ENCODE results near the gene ATP8A2. TPM values are rescaled to one million over a fixed set of nuclear protein-coding genes. Genes with fewer than 3 reads are reported as not detected.

Gene ATP8A2
- polyA plus RNA-seq, 3 donors, result not detected

DNA sequence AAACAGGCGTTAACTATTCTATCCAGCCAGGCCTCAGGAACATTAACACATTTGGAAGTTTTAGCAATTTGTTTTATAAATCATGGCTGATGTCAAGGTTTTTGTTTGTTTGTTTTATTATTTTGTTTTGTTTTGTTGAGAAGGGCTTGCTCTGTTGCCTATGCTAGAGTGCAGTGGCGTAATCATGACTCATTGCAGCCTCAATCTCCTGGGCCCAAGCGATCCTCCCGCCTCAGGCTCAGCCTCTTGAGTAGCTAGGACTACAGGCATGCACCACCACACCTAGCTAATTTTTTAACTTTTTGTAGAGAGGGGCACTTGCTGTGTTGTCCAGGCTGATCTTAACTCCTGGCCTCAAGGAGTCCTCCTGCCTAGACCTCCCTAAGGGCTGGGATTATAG, 42.1 kb upstream of the ATP8A2 start:
- H3K27me3 Mint-ChIP-seq (ENCODE audit: low read depth in 3 of 3), result no peaks in the 10 kb centered on the region
- WGBS (ENCODE audit: insufficient coverage), result 82% methylated on average over 3 of the region's 4 CpGs
- no peak overlapping the region for H3K4me3 Mint-ChIP-seq
- Histone ChIP-seq H2AFZ (ENCODE audit: insufficient read depth, low read depth, low read length, poor library complexity, severe bottlenecking) (no peak overlapping the region), H3K27me3 (ENCODE audit: control insufficient read depth in 2 of 2, insufficient read depth in 2 of 2, low read length in 2 of 2) (no peaks in the 10 kb centered on the region), H3K27ac (ENCODE audit: low read depth in 1 of 2, low read length in 2 of 2) (peak overlapping the region in 1 of 2 donors; percentile 20), H4K20me1 (ENCODE audit: insufficient read depth, low read length) (peaks cover 13% of the 10 kb centered on the region), H3K9me3 (replicated peaks in 1 of 2; ENCODE audit: control insufficient read depth in 1 of 2, insufficient read depth in 1 of 2, low read length in 2 of 2) (no peaks in the 10 kb centered on the region), H3K4me3 (replicated peaks in 1 of 3; ENCODE audit: low read depth in 2 of 3, low read length in 3 of 3) (no peak overlapping the region), H3K4me2 (replicated peaks; ENCODE audit: extremely low read depth, low read length, poor library complexity, severe bottlenecking) (no peak overlapping the region), H3K79me2 (ENCODE audit: insufficient read depth, low read length) (no peaks in the 10 kb centered on the region), H3K9ac (ENCODE audit: insufficient read depth, low read length, poor library complexity, severe bottlenecking) (no peak overlapping the region), H3K36me3 (replicated peaks in 1 of 2; ENCODE audit: control insufficient read depth in 1 of 2, insufficient read depth in 2 of 2, low read length in 2 of 2) (peaks cover 95 to 100% of the 10 kb centered on the region in 2 donors), H3K4me1 (ENCODE audit: control insufficient read depth in 1 of 2, insufficient read depth in 2 of 2, low read length in 2 of 2) (no peaks in the 10 kb centered on the region)
- peaks cover 79 to 90% of the 10 kb centered on the region in 2 donors for H3K36me3 Mint-ChIP-seq
- peak overlapping the region in 1 of 7 donors; percentile 7 for H3K27ac Mint-ChIP-seq
- H3K9me3 Mint-ChIP-seq, result no peaks in the 10 kb centered on the region
- intact Hi-C loops (cut with micrococcal nuclease), result no loop called here
- peak in 1 of 3 donors; percentile 33 for DNase-seq
- TF ChIP-seq, protein P1, sequence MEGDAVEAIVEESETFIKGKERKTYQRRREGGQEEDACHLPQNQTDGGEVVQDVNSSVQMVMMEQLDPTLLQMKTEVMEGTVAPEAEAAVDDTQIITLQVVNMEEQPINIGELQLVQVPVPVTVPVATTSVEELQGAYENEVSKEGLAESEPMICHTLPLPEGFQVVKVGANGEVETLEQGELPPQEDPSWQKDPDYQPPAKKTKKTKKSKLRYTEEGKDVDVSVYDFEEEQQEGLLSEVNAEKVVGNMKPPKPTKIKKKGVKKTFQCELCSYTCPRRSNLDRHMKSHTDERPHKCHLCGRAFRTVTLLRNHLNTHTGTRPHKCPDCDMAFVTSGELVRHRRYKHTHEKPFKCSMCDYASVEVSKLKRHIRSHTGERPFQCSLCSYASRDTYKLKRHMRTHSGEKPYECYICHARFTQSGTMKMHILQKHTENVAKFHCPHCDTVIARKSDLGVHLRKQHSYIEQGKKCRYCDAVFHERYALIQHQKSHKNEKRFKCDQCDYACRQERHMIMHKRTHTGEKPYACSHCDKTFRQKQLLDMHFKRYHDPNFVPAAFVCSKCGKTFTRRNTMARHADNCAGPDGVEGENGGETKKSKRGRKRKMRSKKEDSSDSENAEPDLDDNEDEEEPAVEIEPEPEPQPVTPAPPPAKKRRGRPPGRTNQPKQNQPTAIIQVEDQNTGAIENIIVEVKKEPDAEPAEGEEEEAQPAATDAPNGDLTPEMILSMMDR (IDR thresholded peaks at IDR 0.05), result no peak
- H3K4me1 Mint-ChIP-seq, result no peaks in the 10 kb centered on the region

DNA sequence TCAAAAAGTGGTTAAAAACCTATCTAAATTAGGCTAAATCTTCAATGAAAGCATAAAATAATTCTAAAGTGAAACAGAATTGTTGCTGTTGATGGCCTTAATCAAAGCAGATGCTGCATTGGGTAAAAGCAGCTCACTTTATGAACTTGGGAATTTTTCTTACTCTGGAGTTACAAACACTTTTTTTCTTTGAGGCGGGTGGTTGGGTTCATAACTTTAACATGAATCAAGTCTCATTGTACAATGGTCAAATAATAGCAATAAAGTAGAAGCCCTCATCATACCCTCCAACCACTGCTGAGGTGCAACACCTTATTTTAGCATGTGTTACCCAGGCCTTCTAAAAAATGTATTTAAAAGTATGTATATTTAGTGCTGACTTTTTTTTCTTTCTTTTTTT, 41.2 kb upstream of the ATP8A2 start:
- H3K36me3 ChIP-seq (replicated peaks in 1 of 2; ENCODE audit: control insufficient read depth in 1 of 2, insufficient read depth in 2 of 2, low read length in 2 of 2), result peaks cover 93 to 99% of the 10 kb centered on the region in 2 donors
- Mint-ChIP-seq H3K27me3 (ENCODE audit: low read depth in 3 of 3) (no peaks in the 10 kb centered on the region), H3K27ac (peak overlapping the region in 1 of 7 donors; percentile 54), H3K9me3 (no peaks in the 10 kb centered on the region), H3K4me3 (no peak overlapping the region), H3K36me3 (peaks cover 72 to 86% of the 10 kb centered on the region in 2 donors), H3K4me1 (no peaks in the 10 kb centered on the region)
- TF ChIP-seq, protein P1 (IDR thresholded peaks at IDR 0.05), result no peak
- no peaks in the 10 kb centered on the region for H3K79me2 ChIP-seq (ENCODE audit: insufficient read depth, low read length)
- no peak overlapping the region for H3K4me3 ChIP-seq (replicated peaks in 1 of 3; ENCODE audit: low read depth in 2 of 3, low read length in 3 of 3)
- H4K20me1 ChIP-seq (ENCODE audit: insufficient read depth, low read length), result peaks cover 16% of the 10 kb centered on the region
- no peak overlapping the region for H2AFZ ChIP-seq (ENCODE audit: insufficient read depth, low read depth, low read length, poor library complexity, severe bottlenecking)
- H3K9ac ChIP-seq (ENCODE audit: insufficient read depth, low read length, poor library complexity, severe bottlenecking), result no peak overlapping the region
- no peaks in the 10 kb centered on the region for H3K4me1 ChIP-seq (ENCODE audit: control insufficient read depth in 1 of 2, insufficient read depth in 2 of 2, low read length in 2 of 2)
- intact Hi-C loops (cut with micrococcal nuclease), result no loop called here
- H3K9me3 ChIP-seq (replicated peaks in 1 of 2; ENCODE audit: control insufficient read depth in 1 of 2, insufficient read depth in 1 of 2, low read length in 2 of 2), result no peaks in the 10 kb centered on the region
- DNase-seq, result no peak
- no peaks in the 10 kb centered on the region for H3K27me3 ChIP-seq (ENCODE audit: control insufficient read depth in 2 of 2, insufficient read depth in 2 of 2, low read length in 2 of 2)
- no peak overlapping the region for H3K27ac ChIP-seq (ENCODE audit: low read depth in 1 of 2, low read length in 2 of 2)
- no CpG with 5 or more reads among the region's 1 CpG for WGBS (ENCODE audit: insufficient coverage)
- no peak overlapping the region for H3K4me2 ChIP-seq (replicated peaks; ENCODE audit: extremely low read depth, low read length, poor library complexity, severe bottlenecking)

Data from CD14-positive monocyte (primary cell).